Liver (tissue), 3 donors: ENCODE results near the gene GNAT1.

ENCODE experiments used
- CTCF ChIP-seq: fragments of 150-350 bp; IDR thresholded peaks from 2 replicates; pipeline ENCODE4 v1.5.1; 2017; ENCODE audit warnings: improper control_type of control experiment, low read depth, low read length; ENCODE audit not compliant: missing input control
- EGR1 ChIP-seq, 2 donors: IDR thresholded peaks; 2 replicates each; pipeline ENCODE4 v1.6.1; 2016 to 2018; ENCODE audit warnings: antibody characterized with exemption in 2 of 2, low read depth in 2 of 2
- SP1 ChIP-seq: IDR thresholded peaks from 2 replicates; pipeline ENCODE4 v1.6.1; 2018; ENCODE audit warnings: antibody characterized with exemption, mild to moderate bottlenecking
- ZBTB33 ChIP-seq: IDR thresholded peaks from 2 replicates; pipeline ENCODE4 v1.6.1; 2016; ENCODE audit warnings: antibody characterized with exemption
- donor health status: healthy.
- donor health status: healthy.

DNA sequence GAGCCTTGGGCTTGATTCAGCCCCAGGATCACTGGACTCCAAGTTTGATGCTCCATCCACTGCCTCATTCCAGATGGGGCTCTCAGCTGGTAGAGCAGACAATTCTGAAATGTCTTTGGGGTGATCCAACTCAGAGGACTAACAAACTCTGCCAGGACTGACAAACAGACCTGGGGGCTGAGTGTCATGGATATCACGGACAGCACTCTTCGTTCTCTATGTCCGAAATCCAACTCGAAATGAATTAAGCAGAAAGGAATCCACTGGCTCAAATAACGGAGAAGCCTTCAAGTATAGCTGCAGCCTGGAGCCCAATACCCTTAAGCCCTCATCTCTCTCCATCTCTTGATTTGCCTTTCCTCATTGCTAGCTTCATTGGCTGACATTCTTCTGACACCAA, 27.9 kb downstream of the GNAT1 start:
- TF ChIP-seq CTCF (no peak), EGR1 (IDR thresholded peaks at IDR 0.05; ENCODE audit: low read depth in 2 of 2) (no peak), ZBTB33 (no peak), SP1 (no peak)
